ENCODE results near the gene CACNA2D3. TPM values are rescaled to one million over a fixed set of nuclear protein-coding genes. Genes with fewer than 3 reads are reported as not detected.

The CACNA2D3 gene
- total RNA-seq, 2 experiments from 2014 or later = not detected

GRCh38 chr3:54999159-54999558, 876.8 kb downstream of the CACNA2D3 start:
- CTCF ChIA-PET = no interaction called here

DNA sequence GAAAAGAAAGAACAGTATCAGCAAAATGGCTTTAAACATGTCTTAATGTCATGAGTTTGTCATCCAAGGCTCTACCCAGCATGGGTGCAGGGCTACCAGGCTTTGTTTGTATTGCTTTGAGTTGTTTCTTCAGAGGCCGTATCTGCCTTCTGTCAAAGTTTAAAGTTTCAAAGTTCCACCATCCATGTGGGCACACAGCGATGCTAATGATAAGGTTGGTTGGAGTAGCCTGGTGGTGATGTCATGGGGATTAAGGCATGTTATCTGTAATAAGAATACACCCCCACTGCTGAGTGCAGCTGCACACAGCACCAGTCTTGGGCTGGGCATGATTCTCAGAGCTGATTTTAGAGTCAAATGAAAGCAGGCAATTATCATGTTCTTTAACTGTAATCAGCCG, 877.5 kb downstream of the CACNA2D3 start:
- CTCF ChIA-PET = no interaction called here
- POLR2A ChIA-PET = no interaction called here

More at GRCh38 chr3:54999159-54999558, 876.8 kb downstream of the CACNA2D3 start:
- POLR2A ChIA-PET = no interaction called here

DNA sequence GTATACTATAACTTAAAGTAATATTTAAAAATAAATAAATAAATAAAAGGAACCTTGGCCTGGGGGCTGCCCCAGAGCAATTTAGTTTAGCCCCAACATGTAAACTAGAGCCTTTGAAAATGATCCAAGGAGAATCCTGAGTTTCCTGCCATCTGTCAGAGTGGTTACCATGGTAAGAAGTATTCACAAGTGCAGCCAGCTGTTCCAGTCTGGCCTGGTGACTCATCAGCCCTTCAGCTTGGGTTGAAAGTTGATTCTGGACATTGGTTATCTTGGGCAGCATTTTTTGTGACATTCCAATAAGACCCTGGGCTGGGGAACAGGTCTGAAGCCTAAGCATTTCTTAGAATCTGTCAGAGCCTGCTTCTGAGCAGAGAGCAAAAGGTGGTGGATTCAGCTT, 878.2 kb downstream of the CACNA2D3 start:
- CTCF ChIA-PET = no interaction called here
- POLR2A ChIA-PET = no interaction called here

GRCh38 chr3:55000953-55001352, 878.6 kb downstream of the CACNA2D3 start:
- CTCF ChIA-PET = no interaction called here
- POLR2A ChIA-PET = no interaction called here

- ChIA-PET POLR2A (no interaction called here), CTCF (no interaction called here)
Measured at GRCh38 chr3:55002416-55002930, 880.1 kb downstream of the CACNA2D3 start.

- POLR2A ChIA-PET = no interaction called here
- CTCF ChIA-PET = no interaction called here
Measured at GRCh38 chr3:55006244-55006676, 883.9 kb downstream of the CACNA2D3 start.

DNA sequence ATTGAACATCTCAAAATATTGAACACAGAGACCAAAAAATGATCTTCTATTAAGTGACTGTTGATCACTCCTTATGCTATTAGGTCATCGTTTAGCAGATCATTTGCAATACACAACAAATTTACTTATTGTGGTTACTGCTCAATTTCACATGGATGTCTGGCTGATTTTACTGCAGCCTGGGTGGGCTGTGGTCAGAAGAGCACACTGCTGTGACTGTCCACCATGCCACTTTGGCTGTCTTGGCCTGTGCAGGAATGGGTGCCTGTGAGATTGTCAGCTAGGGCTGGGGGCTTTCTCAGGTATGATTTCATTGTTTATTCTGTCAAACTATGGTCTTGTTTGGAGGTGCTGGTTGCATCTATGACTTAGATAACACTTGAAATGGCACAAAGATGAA, 885.6 kb downstream of the CACNA2D3 start:
- ChIA-PET POLR2A (no interaction called here), CTCF (no interaction called here)

DNA sequence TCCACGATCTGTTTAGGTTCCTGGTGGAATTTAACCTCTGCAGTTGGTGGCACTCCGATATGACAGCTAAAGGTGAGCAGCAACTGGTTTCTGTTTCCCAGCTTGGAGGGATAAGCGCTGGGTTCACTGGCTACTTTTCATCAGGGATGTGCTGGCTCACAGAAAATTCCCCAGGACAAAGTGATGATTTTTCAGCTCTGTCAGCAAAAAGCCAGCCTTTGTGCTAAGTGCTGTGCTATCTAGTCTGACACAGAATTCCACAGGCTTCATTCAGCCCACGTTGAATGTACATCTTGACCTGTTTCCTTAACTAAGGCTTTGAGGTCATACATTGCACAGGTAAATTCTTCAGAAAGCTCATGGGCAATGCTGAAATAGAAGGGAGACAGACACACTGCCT, 887.0 kb downstream of the CACNA2D3 start:
- CTCF ChIA-PET = no interaction called here
- POLR2A ChIA-PET = no interaction called here

DNA sequence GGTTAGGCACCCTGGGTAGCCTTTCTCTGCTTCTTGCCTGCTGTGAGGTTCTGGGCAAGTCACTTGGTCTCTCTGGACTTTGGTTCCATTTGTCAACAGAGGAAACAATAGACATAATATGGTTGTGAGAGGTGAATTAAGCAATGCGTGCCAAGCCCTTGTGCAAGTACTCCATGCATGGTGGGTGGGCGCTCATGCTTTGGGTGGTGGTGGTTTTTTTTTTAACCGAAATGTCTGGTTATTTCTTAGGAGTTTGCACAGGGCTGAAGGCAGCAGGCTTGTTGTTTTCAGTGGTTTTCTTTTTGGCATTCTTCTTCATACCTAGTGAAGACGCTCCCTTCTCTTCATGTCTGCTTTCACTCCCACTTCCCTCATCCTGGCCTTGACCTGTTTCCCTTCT, 889.7 kb downstream of the CACNA2D3 start:
- POLR2A ChIA-PET = no interaction called here
- CTCF ChIA-PET = no interaction called here

- CTCF ChIA-PET = no interaction called here
- POLR2A ChIA-PET = no interaction called here
Measured at GRCh38 chr3:55013145-55013925, 891.0 kb downstream of the CACNA2D3 start.

GRCh38 chr3:55014081-55014480, 891.7 kb downstream of the CACNA2D3 start:
- CTCF ChIA-PET = no interaction called here
- POLR2A ChIA-PET = no interaction called here

- POLR2A ChIA-PET = no interaction called here
- CTCF ChIA-PET = no interaction called here
Measured at GRCh38 chr3:55014906-55015305, 892.6 kb downstream of the CACNA2D3 start.

GRCh38 chr3:55017876-55018275, 895.5 kb downstream of the CACNA2D3 start:
- POLR2A ChIA-PET = no interaction called here
- CTCF ChIA-PET = no interaction called here

GRCh38 chr3:55030938-55031337, 908.6 kb downstream of the CACNA2D3 start:
- POLR2A ChIA-PET = no interaction called here
- CTCF ChIA-PET = no interaction called here

DNA sequence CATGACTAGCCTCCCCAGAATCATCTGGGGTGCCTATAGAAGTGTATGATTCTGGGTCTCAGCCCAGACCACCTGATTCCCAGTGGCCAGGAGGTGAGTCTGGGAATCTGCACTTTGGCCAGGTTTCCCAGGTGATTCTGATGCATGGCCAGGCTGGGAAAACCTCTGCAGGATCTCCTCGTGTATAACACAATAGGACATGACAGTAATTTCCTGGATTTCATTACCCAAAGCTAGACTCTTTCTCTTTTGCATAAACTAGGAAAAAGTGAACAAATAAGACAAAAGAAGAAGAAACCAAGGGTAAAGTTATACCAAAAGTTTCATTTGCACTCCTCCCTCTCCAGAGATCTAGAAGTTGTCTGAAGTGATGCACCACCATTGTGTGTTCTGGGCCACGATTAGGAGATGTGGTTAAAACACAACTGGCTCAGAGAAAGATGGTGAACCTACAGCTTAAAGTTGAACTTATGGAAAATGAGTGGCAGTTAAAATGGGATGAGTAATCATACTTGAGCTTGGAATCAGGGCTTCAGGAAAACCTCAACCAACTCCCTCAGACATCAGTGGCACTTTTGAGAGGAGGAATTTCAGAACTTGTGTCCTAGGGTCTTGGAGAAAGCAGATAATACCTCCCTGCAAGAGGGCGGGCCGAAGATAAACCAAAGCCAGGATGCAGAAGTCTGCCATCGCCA, 914.7 kb downstream of the CACNA2D3 start:
- POLR2A ChIA-PET = no interaction called here
- CTCF ChIA-PET = no interaction called here

GRCh38 chr3:55042591-55042990, 920.2 kb downstream of the CACNA2D3 start:
- ChIA-PET POLR2A (no interaction called here), CTCF (no interaction called here)

DNA sequence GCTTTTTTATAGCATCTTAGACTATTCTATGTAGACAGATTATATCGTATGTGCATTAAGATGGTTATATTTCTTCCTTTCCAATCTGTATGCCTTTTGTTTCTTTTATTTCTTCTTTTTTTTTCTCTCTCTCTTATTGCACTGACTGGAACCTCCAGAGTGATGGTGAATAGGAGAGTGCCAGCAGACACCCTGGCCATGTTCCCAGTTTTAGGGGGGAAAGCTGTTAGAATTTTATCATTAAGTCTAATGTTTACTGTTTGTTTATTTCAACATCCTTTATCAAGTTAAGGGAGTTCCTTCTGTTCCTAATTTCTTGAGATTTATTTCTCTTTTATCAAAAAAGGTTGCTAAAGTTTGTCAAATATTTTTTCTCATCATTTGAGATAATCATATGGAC, 922.1 kb downstream of the CACNA2D3 start:
- CTCF ChIA-PET = no interaction called here

DNA sequence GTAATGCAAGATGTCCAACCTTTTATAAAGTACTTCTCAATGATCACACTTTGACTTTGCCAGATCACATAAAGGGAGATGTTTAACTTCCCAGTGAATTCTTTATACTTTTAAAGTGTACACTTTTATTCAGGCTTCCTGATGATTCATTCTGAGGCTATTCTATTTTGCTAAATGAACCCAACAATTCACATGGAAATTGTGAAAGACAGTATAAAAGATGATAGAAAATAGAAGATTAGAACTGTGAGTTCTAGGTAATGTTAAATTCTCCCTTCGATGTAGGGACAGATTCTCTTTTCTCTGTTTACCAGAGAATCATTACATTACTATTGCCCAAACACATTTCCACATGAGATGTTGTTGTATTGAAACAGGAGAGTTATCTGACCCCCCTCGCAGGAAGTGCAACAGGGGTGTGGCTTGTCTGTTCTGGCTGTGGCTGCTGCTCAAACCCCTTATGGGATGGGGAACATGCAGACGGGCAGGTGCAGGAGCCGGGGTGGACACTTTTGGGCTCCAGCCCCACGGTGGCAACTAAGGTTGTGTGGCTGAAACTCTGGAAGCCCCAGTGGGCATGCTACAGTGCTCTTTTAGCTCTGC, 936.8 kb downstream of the CACNA2D3 start:
- CTCF ChIA-PET = no interaction called here

More for the DNA sequence above, 922.1 kb downstream of the CACNA2D3 start:
- POLR2A ChIA-PET = no interaction called here

GRCh38 chr3:55060896-55061719, 938.8 kb downstream of the CACNA2D3 start:
- ChIA-PET CTCF (no interaction called here), POLR2A (no interaction called here)

More for the DNA sequence above, 936.8 kb downstream of the CACNA2D3 start:
- POLR2A ChIA-PET = interaction anchor here (0.6 kb wide), 1 partner anchor 359 kb away, joined by 3 read pairs; no protein-coding TSS in a partner anchor

GRCh38 chr3:55061720-55062034, 939.3 kb downstream of the CACNA2D3 start:
- ChIA-PET POLR2A (no interaction called here), CTCF (no interaction called here)

Measured in activated CD8-positive, alpha-beta memory T cell treated with anti-CD3 and anti-CD28 coated beads for 36 hours (primary cell).